HG03103 (cell line): ENCODE data around the gene YOD1.
A peak's percentile ranks its signal among the peaks of the same experiment; 100 is the strongest.

ENCODE experiments used
- ATAC-seq: cut with Tn5 transposase; IDR thresholded peaks from one replicate; pipeline ENCODE4 v1.9.1; 2021; ENCODE audit warnings: low read depth; ENCODE audit not compliant: unreplicated experiment

Gene YOD1

GRCh38 chr1:207051191-207051943, at the start of gene YOD1:
Gene YOD1 (minus strand): TSS chr1:207051208. CDS start chr1:207051030, 178 bp downstream.
- no peak for ATAC-seq

GRCh38 chr1:207097871-207098324, 46.9 kb upstream of the YOD1 start:
- peak; percentile 79 for ATAC-seq

- no peak for ATAC-seq
These were observed 42.9 kb upstream of the YOD1 start for GRCh38 chr1:207093944-207094343.

GRCh38 chr1:207091200-207091908, 40.3 kb upstream of the YOD1 start:
- ATAC-seq, result no peak

GRCh38 chr1:207089627-207090355, 38.8 kb upstream of the YOD1 start:
- no peak for ATAC-seq

GRCh38 chr1:207088701-207089626, 38.0 kb upstream of the YOD1 start, which contains the start of gene C4BPB:
Gene C4BPB (plus strand): TSS chr1:207088860. CDS start chr1:207089532, 672 bp downstream.
- ATAC-seq, result no peak

GRCh38 chr1:207088161-207088560, 37.2 kb upstream of the YOD1 start:
- ATAC-seq, result no peak

- no peak for ATAC-seq
These were observed 34.9 kb upstream of the YOD1 start for GRCh38 chr1:207085887-207086286.

GRCh38 chr1:207084701-207085180, 33.7 kb upstream of the YOD1 start:
- no peak for ATAC-seq

- no peak for ATAC-seq
These were observed 33.2 kb upstream of the YOD1 start for GRCh38 chr1:207084232-207084631.

- ATAC-seq, result no peak
These were observed 30.8 kb upstream of the YOD1 start for GRCh38 chr1:207081806-207082205.

GRCh38 chr1:207081088-207081487, 30.1 kb upstream of the YOD1 start:
- no peak for ATAC-seq

GRCh38 chr1:207079706-207080241, 28.8 kb upstream of the YOD1 start:
- no peak for ATAC-seq

- ATAC-seq, result no peak
These were observed 27.6 kb upstream of the YOD1 start for GRCh38 chr1:207078578-207079132.

- ATAC-seq, result no peak
These were observed 26.7 kb upstream of the YOD1 start for GRCh38 chr1:207077470-207078377.

GRCh38 chr1:207077012-207077411, 26.0 kb upstream of the YOD1 start:
- ATAC-seq, result no peak

GRCh38 chr1:207076181-207076955, 25.4 kb upstream of the YOD1 start:
- ATAC-seq, result no peak
